PC-9 (cell line): ENCODE results near the gene NFIA. TPM values are rescaled to one million over a fixed set of nuclear protein-coding genes. Genes with fewer than 3 reads are reported as not detected.

Experiments used
- BruUV-seq: library from RNA; stranded (reverse); fragments of 400-500 nt; replicated peaks from 2 replicates; lab custom pipeline; 2021; lab: Mats Ljungman, UMichigan
- CTCF ChIA-PET: fragments of 300-600 bp; sonication (Branson Sonifier 250); formaldehyde crosslinking; loops from one replicate; lab custom pipeline; 2022; ENCODE audit warnings: antibody characterized with exemption; lab: Charles Lee
- POLR2A ChIA-PET: fragments of 300-600 bp; sonication (Branson Sonifier 250); formaldehyde crosslinking; loops from one replicate; lab custom pipeline; 2022; ENCODE audit warnings: antibody characterized with exemption; ENCODE audit not compliant: unreplicated experiment; lab: Charles Lee
- DNase-seq, 2 experiments: peaks; one replicate each; pipeline versions ENCODE4 v3.0.0 to v3.0.0-alpha.2; 2015 to 2022; ENCODE audit warnings: mixed read lengths in 1 of 2
- H2AFZ ChIP-seq: fragments of 200-600 bp; sonication (generic); 2 replicates; pipeline ENCODE4 v1.8.1; 2017; ENCODE audit warnings: antibody characterized with exemption
- H3F3A ChIP-seq: fragments of 200-600 bp; sonication (generic); 2 replicates; pipeline ENCODE4 v1.8.1; 2017; ENCODE audit warnings: antibody characterized with exemption, mild to moderate bottlenecking, low read depth; ENCODE audit not compliant: insufficient read depth
- H3K27ac ChIP-seq: fragments of 200-600 bp; sonication (generic); 2 replicates; pipeline ENCODE4 v1.6.1; 2016; ENCODE audit warnings: mixed run types
- H3K27me3 ChIP-seq: fragments of 200-600 bp; sonication (generic); 2 replicates; pipeline ENCODE4 v1.6.1; 2016; ENCODE audit warnings: low read depth, mixed run types; ENCODE audit not compliant: insufficient read depth
- H3K36me3 ChIP-seq: fragments of 200-600 bp; sonication (generic); 2 replicates; pipeline ENCODE4 v1.6.1; 2016; ENCODE audit warnings: low read depth, mixed run types
- H3K4me1 ChIP-seq: fragments of 200-600 bp; sonication (generic); replicated peaks from 2 replicates; pipeline ENCODE4 v1.6.1; 2016; ENCODE audit warnings: mixed run types; ENCODE audit not compliant: insufficient read depth
- H3K4me2 ChIP-seq: fragments of 200-600 bp; sonication (generic); 2 replicates; pipeline ENCODE4 v1.6.1; 2017; ENCODE audit warnings: mixed run types
- H3K4me3 ChIP-seq: fragments of 200-600 bp; sonication (generic); 2 replicates; pipeline ENCODE4 v1.6.1; 2016; ENCODE audit warnings: mixed run types
- H3K79me2 ChIP-seq: fragments of 200-600 bp; sonication (generic); 2 replicates; pipeline ENCODE4 v1.6.1; 2017; ENCODE audit warnings: low read depth, mixed run types
- H3K9me2 ChIP-seq: fragments of 200-600 bp; sonication (generic); 2 replicates; pipeline ENCODE4 v1.8.1; 2017; ENCODE audit warnings: mild to moderate bottlenecking; ENCODE audit not compliant: insufficient read depth
- H3K9me3 ChIP-seq: fragments of 200-600 bp; sonication (generic); 2 replicates; pipeline ENCODE4 v1.8.1; 2016; ENCODE audit warnings: low read depth; ENCODE audit not compliant: insufficient read depth
- H4K20me1 ChIP-seq: fragments of 200-600 bp; sonication (generic); 2 replicates; pipeline ENCODE4 v1.8.1; 2017; ENCODE audit not compliant: insufficient read depth
- CTCF ChIP-seq: fragments of 200-600 bp; sonication (generic); conservative IDR thresholded peaks from 2 replicates; pipeline ENCODE4 v1.6.1; 2017; ENCODE audit warnings: mixed run types, antibody characterized with exemption, mild to moderate bottlenecking, moderate library complexity
- EZH2 ChIP-seq: fragments of 200-600 bp; sonication (generic); IDR thresholded peaks from 2 replicates; pipeline ENCODE4 v1.8.0; 2017; ENCODE audit warnings: antibody characterized with exemption, low read depth
- intact Hi-C: fragments of 100-400 bp; cut with micrococcal nuclease; formaldehyde crosslinking; loops from one replicate; pipeline ENCODE4 v1.10.0; 2022; ENCODE audit not compliant: unreplicated experiment
- total RNA-seq: library from RNA; stranded (reverse); gene quantifications from 2 replicates; pipeline ENCODE4 v1.2.3, GENCODE V29; 2021

The NFIA gene
- total RNA-seq, 1 experiment from 2014 or later = 26.7 TPM

- CTCF ChIA-PET = no interaction called here
- intact Hi-C loops = no loop called here
- BruUV-seq = no TSS peak
Observed at GRCh38 chr1:61223140-61223539, 140.8 kb downstream of the NFIA start.

GRCh38 chr1:61224609-61225008, 142.2 kb downstream of the NFIA start:
- intact Hi-C loops = no loop called here

More at GRCh38 chr1:61223140-61223539, 140.8 kb downstream of the NFIA start:
- H3K4me3 ChIP-seq = no peak overlapping the region
- H2AFZ ChIP-seq = no peak overlapping the region
- no peaks in the 10 kb centered on the region for H3K79me2 ChIP-seq
- H3K36me3 ChIP-seq = 0 out of 2 replicates have a peak, but pooled peaks cover 2% of the 10 kb centered on the region
- peak overlapping the region; percentile 3; the same call in 1 of the 2 replicates for H3K27ac ChIP-seq
- H3K4me1 ChIP-seq = peaks cover 13% of the 10 kb centered on the region
- TF ChIP-seq CTCF = no peak
- TF ChIP-seq EZH2 = no peak
- no peaks in the 10 kb centered on the region; the same call in 1 of the 2 replicates for H3F3A ChIP-seq
- no peak overlapping the region for H3K4me2 ChIP-seq
- POLR2A ChIA-PET = interaction anchor here (0.5 kb wide), 1 partner anchor 152 kb away, joined by 14 read pairs; no protein-coding TSS in a partner anchor
- no peaks in the 10 kb centered on the region for H3K9me2 ChIP-seq
- no peaks in the 10 kb centered on the region for H3K27me3 ChIP-seq
- DNase-seq = no peak
- no peaks in the 10 kb centered on the region for H3K9me3 ChIP-seq
- H4K20me1 ChIP-seq = no peaks in the 10 kb centered on the region

GRCh38 chr1:61225478-61225877, 143.1 kb downstream of the NFIA start:
- no TSS peak for BruUV-seq
- Histone ChIP-seq H3K9me2 (no peaks in the 10 kb centered on the region), H3K4me3 (no peak overlapping the region), H3K79me2 (no peaks in the 10 kb centered on the region), H3K27me3 (no peaks in the 10 kb centered on the region), H2AFZ (no peak overlapping the region), H3K4me2 (no peak overlapping the region), H3K36me3 (no peaks in the 10 kb centered on the region), H3K4me1 (peaks cover 13% of the 10 kb centered on the region), H3K27ac (no peak overlapping the region), H3F3A (no peaks in the 10 kb centered on the region; the same call in 1 of the 2 replicates), H3K9me3 (no peaks in the 10 kb centered on the region), H4K20me1 (no peaks in the 10 kb centered on the region)
- CTCF ChIA-PET = no interaction called here
- POLR2A ChIA-PET = interaction anchor here (0.6 kb wide), 1 partner anchor 11 kb away, joined by 3 read pairs; no protein-coding TSS in a partner anchor
- TF ChIP-seq EZH2 = no peak
- TF ChIP-seq CTCF = no peak
- intact Hi-C loops = no loop called here
- DNase-seq = no peak

More at GRCh38 chr1:61224609-61225008, 142.2 kb downstream of the NFIA start:
- H4K20me1 ChIP-seq = no peaks in the 10 kb centered on the region
- no peaks in the 10 kb centered on the region for H3K79me2 ChIP-seq
- CTCF ChIA-PET = no interaction called here
- no peaks in the 10 kb centered on the region for H3K36me3 ChIP-seq
- H3K4me1 ChIP-seq = peaks cover 13% of the 10 kb centered on the region
- POLR2A ChIA-PET = no interaction called here
- H3K4me2 ChIP-seq = no peak overlapping the region
- DNase-seq = no peak
- no TSS peak for BruUV-seq
- H3K27ac ChIP-seq = no peak overlapping the region
- no peak overlapping the region for H3K4me3 ChIP-seq
- no peaks in the 10 kb centered on the region for H3K27me3 ChIP-seq
- no peaks in the 10 kb centered on the region for H3K9me2 ChIP-seq
- no peaks in the 10 kb centered on the region; the same call in 1 of the 2 replicates for H3F3A ChIP-seq
- H2AFZ ChIP-seq = no peak overlapping the region
- H3K9me3 ChIP-seq = no peaks in the 10 kb centered on the region
- TF ChIP-seq EZH2 = no peak
- TF ChIP-seq CTCF = no peak
